HCT116 (cell line): ENCODE results near the gene CEP20. TPM values are rescaled to one million over a fixed set of nuclear protein-coding genes. Genes with fewer than 3 reads are reported as not detected.

Experiments
- ATAC-seq: fragments of 200-7000 bp; cut with Tn5 transposase; 2 replicates; pipeline ENCODE4 v1.9.1; 2020; ENCODE audit warnings: mild to moderate bottlenecking, moderate library complexity
- BruUV-seq: library from RNA; stranded (reverse); fragments of 400-500 nt; replicated peaks from 2 replicates; lab custom pipeline; 2021; lab: Mats Ljungman, UMichigan
- CTCF ChIA-PET: fragments of 300-600 bp; sonication (Branson Sonifier 250); formaldehyde crosslinking; loops from one replicate; lab custom pipeline; 2021; ENCODE audit warnings: antibody characterized with exemption; lab: Charles Lee
- POLR2A ChIA-PET: fragments of 300-600, 350-600 bp; sonication (Branson Sonifier 250); formaldehyde crosslinking; loops from one replicate; lab custom pipeline; 2021; ENCODE audit warnings: antibody characterized with exemption; lab: Charles Lee
- RAD21 ChIA-PET, 2 experiments: fragments of 300-600 bp; sonication (Branson Sonifier 250); formaldehyde crosslinking; loops; one replicate each; lab custom pipeline; 2023; ENCODE audit warnings: low total read pairs in 2 of 2; ENCODE audit not compliant: uncharacterized antibody in 2 of 2, unreplicated experiment in 2 of 2, low non-redundant PET in 1 of 2; lab: Charles Lee
- DNase-seq: peaks from one replicate; pipeline ENCODE4 v3.0.0-alpha.2; 2010; ENCODE audit warnings: low read depth, low spot score
- H2AFZ ChIP-seq: fragments of 200-600 bp; shearing (Covaris generic), sonication (generic); 2 replicates; pipeline ENCODE4 v1.6.1; 2017; ENCODE audit warnings: low read depth, mixed run types, mixed read lengths, antibody characterized with exemption, low read length; ENCODE audit not compliant: poor library complexity, severe bottlenecking
- H3K27ac ChIP-seq: 2 replicates; pipeline ENCODE4 v1.5.1; 2012; ENCODE audit warnings: low read depth, low read length
- H3K27me3 ChIP-seq: fragments of 200-600 bp; sonication (generic); 2 replicates; pipeline ENCODE4 v1.6.1; 2016; ENCODE audit warnings: mixed run types, low read length, mixed read lengths; ENCODE audit not compliant: insufficient read depth
- H3K36me3 ChIP-seq, 2 experiments: fragments of 200-500 bp in 1 of 2; fragments of 200-600 bp in 1 of 2; sonication (Bioruptor generic) in 1 of 2; sonication (generic) in 1 of 2; 2 replicates each; pipeline versions ENCODE4 v1.5.1 to v1.6.1; 2014 to 2016; ENCODE audit warnings: low read length in 2 of 2, inconsistent platforms in 1 of 2, mixed read lengths in 1 of 2, mixed run types in 1 of 2; ENCODE audit not compliant: insufficient read depth in 2 of 2, control insufficient read depth in 1 of 2
- H3K4me1 ChIP-seq, 2 experiments: fragments of 200-600 bp in 1 of 2; sonication (generic) in 1 of 2; 2 replicates each; pipeline versions ENCODE4 v1.5.1 to v1.6.1; 2012 to 2017; ENCODE audit warnings: low read length in 2 of 2, inconsistent platforms in 1 of 2, mild to moderate bottlenecking in 1 of 2, mixed read lengths in 1 of 2, mixed run types in 1 of 2, moderate library complexity in 1 of 2; ENCODE audit not compliant: insufficient read depth in 2 of 2, control insufficient read depth in 1 of 2
- H3K4me2 ChIP-seq: fragments of 200-600 bp; sonication (generic); 2 replicates; pipeline ENCODE4 v1.6.1; 2017; ENCODE audit warnings: mixed run types, low read length, mixed read lengths
- H3K4me3 ChIP-seq, 2 experiments: fragments of 200-600 bp in 1 of 2; sonication (generic) in 1 of 2; replicated peaks in 1 of 2; 2 replicates each; pipeline ENCODE4 v1.5.1; 2011 to 2016; ENCODE audit warnings: low read length in 2 of 2, control low read depth in 1 of 2, low read depth in 1 of 2, mild to moderate bottlenecking in 1 of 2, mixed read lengths in 1 of 2, mixed run types in 1 of 2
- H3K79me2 ChIP-seq: fragments of 200-600 bp; sonication (generic); 2 replicates; pipeline ENCODE4 v1.6.1; 2017; ENCODE audit warnings: mild to moderate bottlenecking, mixed run types, low read length, moderate library complexity, mixed read lengths; ENCODE audit not compliant: insufficient read depth
- H3K9ac ChIP-seq: fragments of 200-600 bp; sonication (generic); 2 replicates; pipeline ENCODE4 v1.6.1; 2016; ENCODE audit warnings: low read length, mixed read lengths
- H3K9me2 ChIP-seq: fragments of 200-600 bp; sonication (generic), shearing (Covaris generic); 2 replicates; pipeline ENCODE4 v1.6.1; 2017; ENCODE audit warnings: mixed run types, mild to moderate bottlenecking, moderate library complexity; ENCODE audit not compliant: insufficient read depth
- H3K9me3 ChIP-seq, 2 experiments: fragments of 200-500 bp in 1 of 2; fragments of 200-600 bp in 1 of 2; sonication (Bioruptor generic) in 1 of 2; sonication (generic) in 1 of 2; 2 replicates each; pipeline ENCODE4 v1.6.1; 2014 to 2017; ENCODE audit warnings: low read length in 2 of 2, mixed read lengths in 2 of 2, inconsistent platforms in 1 of 2, low read depth in 1 of 2, mild to moderate bottlenecking in 1 of 2, mixed run types in 1 of 2, moderate library complexity in 1 of 2; ENCODE audit not compliant: control insufficient read depth in 1 of 2, insufficient read depth in 1 of 2
- H4K20me1 ChIP-seq: fragments of 200-600 bp; sonication (generic), shearing (Covaris generic); 2 replicates; pipeline ENCODE4 v1.6.1; 2017; ENCODE audit warnings: mixed run types, mild to moderate bottlenecking, moderate library complexity; ENCODE audit not compliant: insufficient read depth
- CBX3 ChIP-seq: IDR thresholded peaks from 2 replicates; pipeline ENCODE4 v1.6.1; 2012; ENCODE audit warnings: low read depth
- EGR1 ChIP-seq: IDR thresholded peaks from 2 replicates; pipeline ENCODE4 v1.6.1; 2012; ENCODE audit warnings: low read depth
- ELF1 ChIP-seq: IDR thresholded peaks from 2 replicates; pipeline ENCODE4 v1.6.1; 2012; ENCODE audit warnings: low read depth, borderline replicate concordance
- JUND ChIP-seq: IDR thresholded peaks from 2 replicates; pipeline ENCODE4 v1.6.1; 2012
- POLR2A ChIP-seq: IDR thresholded peaks from 2 replicates; pipeline ENCODE4 v1.7.0; 2011; ENCODE audit warnings: borderline replicate concordance; ENCODE audit not compliant: insufficient read depth, insufficient read length; ENCODE audit errors: extremely low read depth
- POLR2AphosphoS5 ChIP-seq: IDR thresholded peaks from 2 replicates; pipeline ENCODE4 v1.6.1; 2011; ENCODE audit warnings: mild to moderate bottlenecking, low read depth, low read length, moderate library complexity
- RAD21 ChIP-seq: IDR thresholded peaks from 2 replicates; pipeline ENCODE4 v1.6.1; 2012; ENCODE audit warnings: low read depth, mild to moderate bottlenecking
- SP1 ChIP-seq: IDR thresholded peaks from 2 replicates; pipeline ENCODE4 v1.6.1; 2012; ENCODE audit warnings: low read depth
- TCF7L2 ChIP-seq: IDR thresholded peaks from 2 replicates; pipeline ENCODE4 v1.7.0; 2011; ENCODE audit warnings: borderline replicate concordance, inconsistent platforms; ENCODE audit not compliant: insufficient read depth, insufficient read length; ENCODE audit errors: extremely low read depth
- YY1 ChIP-seq: IDR thresholded peaks from 2 replicates; pipeline ENCODE4 v1.6.1; 2011; ENCODE audit warnings: low read length, low read depth, moderate library complexity, mild to moderate bottlenecking; ENCODE audit not compliant: insufficient replicate concordance; ENCODE audit errors: extremely low read depth
- ZFX ChIP-seq: fragments of 450-650 bp; IDR thresholded peaks from 2 replicates; pipeline ENCODE4 v1.6.1; 2017
- intact Hi-C: fragments of 100-400 bp; cut with micrococcal nuclease; formaldehyde crosslinking; loops from 2 replicates; pipeline ENCODE4 v1.10.0; 2022
- total RNA-seq: library from RNA; stranded (reverse); gene quantifications from one replicate; pipeline ENCODE4 v1.2.1, GENCODE V29; 2021; ENCODE audit not compliant: unreplicated experiment
- TF ChIP-seq, protein P1 (sequence below), 3 experiments: fragments of 200-600 bp in 1 of 3; sonication (generic) in 1 of 3; IDR thresholded peaks in 2 of 3; conservative IDR thresholded peaks in 1 of 3; 2 replicates each; pipeline ENCODE4 v1.5.1; 2012 to 2017; ENCODE audit warnings: low read depth in 2 of 3, low read length in 2 of 3, antibody characterized with exemption in 1 of 3, borderline replicate concordance in 1 of 3, control low read depth in 1 of 3, mild to moderate bottlenecking in 1 of 3, mixed read lengths in 1 of 3, mixed run types in 1 of 3, moderate library complexity in 1 of 3; ENCODE audit not compliant: insufficient read depth in 1 of 3
- TF ChIP-seq, protein P2 (sequence below): IDR thresholded peaks from 2 replicates; pipeline ENCODE4 v1.6.1; 2012
- TF ChIP-seq, protein P3 (sequence below): IDR thresholded peaks from 2 replicates; pipeline ENCODE4 v1.6.1; 2012; ENCODE audit warnings: low read depth
- TF ChIP-seq, protein P4 (sequence below): IDR thresholded peaks from 2 replicates; pipeline ENCODE4 v1.6.1; 2011; ENCODE audit warnings: mild to moderate bottlenecking, low read length, moderate library complexity; ENCODE audit not compliant: insufficient replicate concordance; ENCODE audit errors: extremely low read depth

CEP20 gene
- total RNA-seq, 1 experiment from 2014 or later, result 67.7 TPM

DNA sequence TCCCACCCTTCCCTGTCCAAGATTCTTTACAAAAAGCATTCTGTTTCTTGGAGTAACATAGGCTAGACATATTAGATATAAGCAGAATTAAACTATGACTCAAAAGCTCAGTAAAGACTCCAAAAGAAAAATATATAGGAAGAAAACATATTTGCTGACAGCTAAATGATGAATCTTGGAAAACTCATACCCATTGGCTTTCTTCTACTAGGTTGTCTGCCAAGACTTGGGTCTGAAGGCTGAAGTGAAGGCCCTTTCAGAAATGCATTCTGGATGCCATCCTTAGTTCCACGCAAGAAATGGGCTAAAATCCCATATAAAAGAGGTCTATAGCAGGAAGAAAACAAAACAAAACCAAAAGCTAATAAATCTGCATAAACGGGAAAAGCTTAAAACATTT, 15.1 kb downstream of the CEP20 start (continued):
- TF ChIP-seq, protein P1, sequence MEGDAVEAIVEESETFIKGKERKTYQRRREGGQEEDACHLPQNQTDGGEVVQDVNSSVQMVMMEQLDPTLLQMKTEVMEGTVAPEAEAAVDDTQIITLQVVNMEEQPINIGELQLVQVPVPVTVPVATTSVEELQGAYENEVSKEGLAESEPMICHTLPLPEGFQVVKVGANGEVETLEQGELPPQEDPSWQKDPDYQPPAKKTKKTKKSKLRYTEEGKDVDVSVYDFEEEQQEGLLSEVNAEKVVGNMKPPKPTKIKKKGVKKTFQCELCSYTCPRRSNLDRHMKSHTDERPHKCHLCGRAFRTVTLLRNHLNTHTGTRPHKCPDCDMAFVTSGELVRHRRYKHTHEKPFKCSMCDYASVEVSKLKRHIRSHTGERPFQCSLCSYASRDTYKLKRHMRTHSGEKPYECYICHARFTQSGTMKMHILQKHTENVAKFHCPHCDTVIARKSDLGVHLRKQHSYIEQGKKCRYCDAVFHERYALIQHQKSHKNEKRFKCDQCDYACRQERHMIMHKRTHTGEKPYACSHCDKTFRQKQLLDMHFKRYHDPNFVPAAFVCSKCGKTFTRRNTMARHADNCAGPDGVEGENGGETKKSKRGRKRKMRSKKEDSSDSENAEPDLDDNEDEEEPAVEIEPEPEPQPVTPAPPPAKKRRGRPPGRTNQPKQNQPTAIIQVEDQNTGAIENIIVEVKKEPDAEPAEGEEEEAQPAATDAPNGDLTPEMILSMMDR (IDR thresholded peaks at IDR 0.05 in 2 of 3, conservative IDR thresholded peaks at IDR 0.05 in 1 of 3; ENCODE audit: borderline replicate concordance in 1 of 3, insufficient read depth in 1 of 3, low read depth in 2 of 3, low read length in 2 of 3), result no peak
- no peak for TF ChIP-seq JUND
- TF ChIP-seq ELF1, result no peak
- TF ChIP-seq ZFX, result no peak
- TF ChIP-seq TCF7L2, result no peak
- TF ChIP-seq, all 23 proteins: peak for 0

DNA sequence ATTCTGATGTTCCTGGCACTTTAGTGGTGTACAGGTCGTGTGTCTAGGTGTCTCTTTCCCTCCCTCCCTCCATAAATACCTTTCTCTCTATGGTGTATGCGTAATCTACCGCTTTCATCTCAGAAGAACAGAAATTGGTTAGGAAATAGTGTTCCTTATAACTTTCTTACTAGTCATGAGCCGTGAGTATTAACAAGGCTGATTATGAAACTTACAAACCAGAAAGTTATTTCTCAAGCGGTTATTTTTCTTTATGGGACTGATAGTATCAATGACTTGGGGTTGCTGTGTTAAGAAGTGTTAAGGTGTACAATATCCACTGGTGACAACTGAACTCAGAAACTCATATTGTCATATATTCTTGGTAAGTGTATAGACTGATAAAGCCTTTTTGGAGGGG, 18.4 kb downstream of the CEP20 start:
- Histone ChIP-seq H3K27me3 (no peaks in the 10 kb centered on the region), H4K20me1 (no peaks in the 10 kb centered on the region; the same call in 1 of the 2 replicates), H3K9ac (no peak overlapping the region), H3K36me3 (peaks cover 31 to 44% of the 10 kb centered on the region in 2 experiments), H3K27ac (no peak overlapping the region), H2AFZ (no peak overlapping the region), H3K9me3 (no peaks in the 10 kb centered on the region), H3K9me2 (no peaks in the 10 kb centered on the region), H3K4me3 (no peak overlapping the region), H3K4me1 (peaks cover 0 to under 1% of the 10 kb centered on the region in 2 experiments; a peak in 1 of 4 replicates), H3K4me2 (no peak overlapping the region), H3K79me2 (peaks cover 7% of the 10 kb centered on the region)
- POLR2A ChIA-PET, result no interaction called here
- intact Hi-C loops, result no loop called here
- BruUV-seq, result no TSS peak
- no peak for DNase-seq
- TF ChIP-seq, protein P2, sequence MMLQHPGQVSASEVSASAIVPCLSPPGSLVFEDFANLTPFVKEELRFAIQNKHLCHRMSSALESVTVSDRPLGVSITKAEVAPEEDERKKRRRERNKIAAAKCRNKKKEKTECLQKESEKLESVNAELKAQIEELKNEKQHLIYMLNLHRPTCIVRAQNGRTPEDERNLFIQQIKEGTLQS, result no peak
- TF ChIP-seq SP1 (no peak), EGR1 (no peak), TCF7L2 (no peak), CBX3 (no peak), RAD21 (no peak), POLR2AphosphoS5 (no peak), YY1 (no peak), POLR2A (no peak)
- TF ChIP-seq, protein P3, sequence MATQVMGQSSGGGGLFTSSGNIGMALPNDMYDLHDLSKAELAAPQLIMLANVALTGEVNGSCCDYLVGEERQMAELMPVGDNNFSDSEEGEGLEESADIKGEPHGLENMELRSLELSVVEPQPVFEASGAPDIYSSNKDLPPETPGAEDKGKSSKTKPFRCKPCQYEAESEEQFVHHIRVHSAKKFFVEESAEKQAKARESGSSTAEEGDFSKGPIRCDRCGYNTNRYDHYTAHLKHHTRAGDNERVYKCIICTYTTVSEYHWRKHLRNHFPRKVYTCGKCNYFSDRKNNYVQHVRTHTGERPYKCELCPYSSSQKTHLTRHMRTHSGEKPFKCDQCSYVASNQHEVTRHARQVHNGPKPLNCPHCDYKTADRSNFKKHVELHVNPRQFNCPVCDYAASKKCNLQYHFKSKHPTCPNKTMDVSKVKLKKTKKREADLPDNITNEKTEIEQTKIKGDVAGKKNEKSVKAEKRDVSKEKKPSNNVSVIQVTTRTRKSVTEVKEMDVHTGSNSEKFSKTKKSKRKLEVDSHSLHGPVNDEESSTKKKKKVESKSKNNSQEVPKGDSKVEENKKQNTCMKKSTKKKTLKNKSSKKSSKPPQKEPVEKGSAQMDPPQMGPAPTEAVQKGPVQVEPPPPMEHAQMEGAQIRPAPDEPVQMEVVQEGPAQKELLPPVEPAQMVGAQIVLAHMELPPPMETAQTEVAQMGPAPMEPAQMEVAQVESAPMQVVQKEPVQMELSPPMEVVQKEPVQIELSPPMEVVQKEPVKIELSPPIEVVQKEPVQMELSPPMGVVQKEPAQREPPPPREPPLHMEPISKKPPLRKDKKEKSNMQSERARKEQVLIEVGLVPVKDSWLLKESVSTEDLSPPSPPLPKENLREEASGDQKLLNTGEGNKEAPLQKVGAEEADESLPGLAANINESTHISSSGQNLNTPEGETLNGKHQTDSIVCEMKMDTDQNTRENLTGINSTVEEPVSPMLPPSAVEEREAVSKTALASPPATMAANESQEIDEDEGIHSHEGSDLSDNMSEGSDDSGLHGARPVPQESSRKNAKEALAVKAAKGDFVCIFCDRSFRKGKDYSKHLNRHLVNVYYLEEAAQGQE, result no peak
- TF ChIP-seq, protein P4, sequence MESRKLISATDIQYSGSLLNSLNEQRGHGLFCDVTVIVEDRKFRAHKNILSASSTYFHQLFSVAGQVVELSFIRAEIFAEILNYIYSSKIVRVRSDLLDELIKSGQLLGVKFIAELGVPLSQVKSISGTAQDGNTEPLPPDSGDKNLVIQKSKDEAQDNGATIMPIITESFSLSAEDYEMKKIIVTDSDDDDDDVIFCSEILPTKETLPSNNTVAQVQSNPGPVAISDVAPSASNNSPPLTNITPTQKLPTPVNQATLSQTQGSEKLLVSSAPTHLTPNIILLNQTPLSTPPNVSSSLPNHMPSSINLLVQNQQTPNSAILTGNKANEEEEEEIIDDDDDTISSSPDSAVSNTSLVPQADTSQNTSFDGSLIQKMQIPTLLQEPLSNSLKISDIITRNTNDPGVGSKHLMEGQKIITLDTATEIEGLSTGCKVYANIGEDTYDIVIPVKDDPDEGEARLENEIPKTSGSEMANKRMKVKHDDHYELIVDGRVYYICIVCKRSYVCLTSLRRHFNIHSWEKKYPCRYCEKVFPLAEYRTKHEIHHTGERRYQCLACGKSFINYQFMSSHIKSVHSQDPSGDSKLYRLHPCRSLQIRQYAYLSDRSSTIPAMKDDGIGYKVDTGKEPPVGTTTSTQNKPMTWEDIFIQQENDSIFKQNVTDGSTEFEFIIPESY, result no peak
- TF ChIP-seq, all 23 proteins: peak for 0
- RAD21 ChIA-PET, result no interaction called here
- CTCF ChIA-PET, result no interaction called here
- no peak for ATAC-seq
